Measurements from ENCODE around the gene RTN1. TPM values are rescaled to one million over a fixed set of nuclear protein-coding genes. Genes with fewer than 3 reads are reported as not detected.
A peak's percentile ranks its signal among the peaks of the same experiment; 100 is the strongest.

Gene RTN1
- total and polyA plus RNA-seq, 12 donors = 0.40 to 5.5 (median 0.91) TPM

DNA sequence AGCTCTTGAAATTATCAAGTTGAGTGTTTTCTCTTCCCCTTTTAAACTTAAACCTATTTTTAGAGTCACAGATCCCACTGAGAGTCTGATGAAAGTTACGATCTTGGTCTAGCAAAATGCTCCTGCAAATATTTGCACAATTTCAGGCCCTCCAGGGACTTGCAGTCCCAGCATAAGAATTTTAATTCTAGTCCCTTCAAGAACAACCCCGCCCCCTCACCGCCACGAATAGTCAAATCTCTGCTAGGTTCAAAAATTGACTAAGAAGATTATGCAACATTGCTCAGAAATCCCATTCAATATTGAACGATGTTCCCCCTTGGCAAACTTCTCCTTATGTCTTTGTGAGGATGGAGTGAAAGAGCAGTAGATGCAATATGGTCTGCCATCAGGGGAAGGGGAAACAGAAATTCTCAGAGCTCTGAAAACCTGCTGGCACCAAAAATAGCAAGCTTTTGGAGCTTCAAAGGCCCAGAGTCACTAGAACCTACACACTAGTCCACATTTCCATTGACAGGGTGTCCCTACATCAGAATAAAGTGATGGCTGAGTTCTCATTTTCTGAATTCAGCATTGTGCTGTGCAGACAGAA lies 166.4 kb downstream of the RTN1 start:
- H3K27ac ChIP-seq = no peak overlapping the region
- H3K4me1 ChIP-seq = no peaks in the 10 kb centered on the region
- 72 to 75% methylated on average over 5 of the region's 5 CpGs for WGBS, 2 donors

DNA sequence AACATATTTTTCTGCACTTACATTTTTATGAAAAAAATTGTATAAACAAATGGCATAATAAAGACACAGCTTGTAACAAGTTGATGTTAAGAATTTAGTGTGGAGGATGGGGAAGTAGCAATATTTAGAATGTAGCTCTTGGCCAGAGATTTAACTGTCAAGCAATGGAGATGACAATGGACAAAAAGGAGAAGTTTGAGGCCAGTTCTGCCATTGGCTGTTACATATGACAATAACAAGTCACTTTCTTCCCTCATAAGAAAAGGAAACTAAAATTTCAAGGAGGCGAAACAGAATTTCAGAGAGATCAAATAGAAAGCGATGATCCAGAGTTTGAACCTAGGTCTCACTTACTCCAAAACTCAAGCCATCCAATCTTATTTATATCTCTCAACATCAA lies 171.1 kb downstream of the RTN1 start:
- Histone ChIP-seq H3K4me1 (no peaks in the 10 kb centered on the region), H3K9me3 (peaks cover 0 to 19% (median 2%) of the 10 kb centered on the region in 11 donors), H3K4me3 (no peak overlapping the region), H3K36me3 (no peaks in the 10 kb centered on the region), H3K27me3 (no peaks in the 10 kb centered on the region), H3K27ac (peak overlapping the region in 1 of 10 donors; percentile 15)
- DNase-seq (no peak), ATAC-seq (peak in 1 of 8 donors; percentile 55)
- intact Hi-C loops (cut with DNase I) = no loop called here
- TF ChIP-seq, protein P1, sequence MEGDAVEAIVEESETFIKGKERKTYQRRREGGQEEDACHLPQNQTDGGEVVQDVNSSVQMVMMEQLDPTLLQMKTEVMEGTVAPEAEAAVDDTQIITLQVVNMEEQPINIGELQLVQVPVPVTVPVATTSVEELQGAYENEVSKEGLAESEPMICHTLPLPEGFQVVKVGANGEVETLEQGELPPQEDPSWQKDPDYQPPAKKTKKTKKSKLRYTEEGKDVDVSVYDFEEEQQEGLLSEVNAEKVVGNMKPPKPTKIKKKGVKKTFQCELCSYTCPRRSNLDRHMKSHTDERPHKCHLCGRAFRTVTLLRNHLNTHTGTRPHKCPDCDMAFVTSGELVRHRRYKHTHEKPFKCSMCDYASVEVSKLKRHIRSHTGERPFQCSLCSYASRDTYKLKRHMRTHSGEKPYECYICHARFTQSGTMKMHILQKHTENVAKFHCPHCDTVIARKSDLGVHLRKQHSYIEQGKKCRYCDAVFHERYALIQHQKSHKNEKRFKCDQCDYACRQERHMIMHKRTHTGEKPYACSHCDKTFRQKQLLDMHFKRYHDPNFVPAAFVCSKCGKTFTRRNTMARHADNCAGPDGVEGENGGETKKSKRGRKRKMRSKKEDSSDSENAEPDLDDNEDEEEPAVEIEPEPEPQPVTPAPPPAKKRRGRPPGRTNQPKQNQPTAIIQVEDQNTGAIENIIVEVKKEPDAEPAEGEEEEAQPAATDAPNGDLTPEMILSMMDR (IDR thresholded peaks at IDR 0.05) = no peak
- 93 to 97% methylated on average over 2 of the region's 2 CpGs for WGBS, 2 donors

More for the DNA sequence above, 166.4 kb downstream of the RTN1 start:
- ATAC-seq = no peak
- H3K4me3 ChIP-seq = no peak overlapping the region
- DNase-seq = no peak
- peaks cover 0 to 12% (median 0%) of the 10 kb centered on the region in 7 donors for H3K27me3 ChIP-seq
- H3K9me3 ChIP-seq = peaks cover 0 to 19% (median 2%) of the 10 kb centered on the region in 11 donors
- TF ChIP-seq, protein P1 (IDR thresholded peaks at IDR 0.05) = no peak
- intact Hi-C loops (cut with DNase I) = no loop called here
- H3K36me3 ChIP-seq = no peaks in the 10 kb centered on the region

DNA sequence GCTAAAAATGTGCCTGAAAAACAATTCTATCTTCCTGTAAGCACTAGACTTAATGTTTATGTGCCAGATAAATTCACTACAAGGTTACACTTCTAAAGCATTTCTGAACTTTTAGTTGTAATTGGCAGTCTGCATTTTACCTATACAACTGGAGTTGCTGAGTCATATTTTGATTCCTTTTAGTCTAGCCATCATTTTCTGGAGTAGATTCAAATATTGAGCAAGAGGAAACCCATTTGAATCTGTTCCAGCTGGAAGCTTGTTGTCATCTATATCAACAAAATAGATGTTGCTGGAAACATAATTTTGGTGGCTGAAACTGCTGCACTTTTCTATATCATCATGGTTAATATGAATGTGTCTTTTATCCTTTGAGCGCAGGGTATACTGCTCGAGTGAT lies 171.8 kb downstream of the RTN1 start:
- no peak for ATAC-seq
- intact Hi-C loops (cut with DNase I) = no loop called here
- H3K27ac ChIP-seq = no peak overlapping the region

DNA sequence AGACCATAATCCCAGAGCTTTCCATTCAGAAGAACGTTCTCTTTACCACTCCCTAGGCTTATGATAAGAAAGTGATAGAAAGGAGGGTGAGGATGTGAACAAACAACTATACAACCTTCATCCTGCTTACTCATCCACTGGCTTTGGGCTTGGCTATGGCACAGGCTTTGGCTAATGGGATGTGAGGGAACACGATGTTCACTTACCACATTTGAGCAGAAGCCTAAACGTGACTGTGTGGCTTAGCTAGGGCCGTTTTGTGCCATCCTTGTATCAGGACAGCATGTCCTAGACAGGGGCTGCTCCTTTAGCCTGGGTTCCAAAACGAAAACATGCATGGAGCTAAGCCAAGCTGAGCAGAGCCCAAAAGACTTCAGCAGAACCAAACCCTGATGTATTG lies 175.4 kb downstream of the RTN1 start:
- Histone ChIP-seq H3K27ac (no peak overlapping the region), H3K9me3 (peaks cover 0 to 15% (median 6%) of the 10 kb centered on the region in 11 donors), H3K27me3 (no peaks in the 10 kb centered on the region), H3K36me3 (no peaks in the 10 kb centered on the region), H3K4me1 (no peaks in the 10 kb centered on the region), H3K4me3 (no peak overlapping the region)
- WGBS, 2 donors = 51 to 55% methylated on average over 5 of the region's 5 CpGs
- ATAC-seq (no peak), DNase-seq (no peak)
- TF ChIP-seq, protein P1 (IDR thresholded peaks at IDR 0.05) = no peak
- intact Hi-C loops (cut with DNase I) = no loop called here

More for the DNA sequence above, 171.8 kb downstream of the RTN1 start:
- 77 to 85% methylated on average over 2 of the region's 2 CpGs for WGBS, 2 donors
- no peaks in the 10 kb centered on the region for H3K4me1 ChIP-seq
- no peak overlapping the region for H3K4me3 ChIP-seq
- peaks cover 0 to 19% (median 2%) of the 10 kb centered on the region in 11 donors for H3K9me3 ChIP-seq
- DNase-seq = no peak
- TF ChIP-seq, protein P1 (IDR thresholded peaks at IDR 0.05) = no peak
- no peaks in the 10 kb centered on the region for H3K36me3 ChIP-seq
- H3K27me3 ChIP-seq = no peaks in the 10 kb centered on the region
